Activated T-helper 9 cell treated with anti-CD3 and anti-CD28 coated beads, Interleukin-2, amount 50 U/mL, for 16 hours (primary cell): ENCODE results near the gene PNPLA7.
A peak's percentile ranks its signal among the peaks of the same experiment; 100 is the strongest.

Source experiments
- DNase-seq: peaks from one replicate; pipeline ENCODE4 v3.0.0-alpha.2; 2020; ENCODE audit warnings: low read depth

Gene PNPLA7

GRCh38 chr9:137434498-137435380, 115.5 kb downstream of the PNPLA7 start:
- DNase-seq = no peak

- no peak for DNase-seq
Measured at GRCh38 chr9:137433916-137434431, 116.2 kb downstream of the PNPLA7 start.

DNA sequence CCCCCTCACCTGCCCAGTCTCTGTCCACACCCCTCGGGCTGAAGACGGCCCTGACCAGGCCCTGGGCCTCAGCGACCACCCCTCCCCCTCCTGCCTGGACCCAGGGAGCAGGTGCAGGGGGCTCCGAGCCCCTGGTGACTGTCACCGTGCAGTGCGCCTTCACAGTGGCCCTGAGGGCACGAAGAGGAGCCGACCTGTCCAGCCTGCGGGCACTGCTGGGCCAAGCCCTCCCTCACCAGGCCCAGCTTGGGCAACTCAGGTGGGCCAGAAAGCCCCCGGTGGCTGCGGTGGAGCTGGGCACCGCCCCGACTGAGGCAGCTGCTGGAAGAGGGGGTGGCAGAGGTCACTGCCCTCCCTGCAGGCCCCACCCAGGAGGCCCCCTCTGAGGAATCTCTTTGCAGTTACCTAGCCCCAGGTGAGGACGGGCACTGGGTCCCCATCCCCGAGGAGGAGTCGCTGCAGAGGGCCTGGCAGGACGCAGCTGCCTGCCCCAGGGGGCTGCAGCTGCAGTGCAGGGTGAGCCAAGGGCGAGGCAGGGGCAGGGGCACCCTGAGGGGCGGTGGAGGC, 116.8 kb downstream of the PNPLA7 start:
- DNase-seq = no peak

DNA sequence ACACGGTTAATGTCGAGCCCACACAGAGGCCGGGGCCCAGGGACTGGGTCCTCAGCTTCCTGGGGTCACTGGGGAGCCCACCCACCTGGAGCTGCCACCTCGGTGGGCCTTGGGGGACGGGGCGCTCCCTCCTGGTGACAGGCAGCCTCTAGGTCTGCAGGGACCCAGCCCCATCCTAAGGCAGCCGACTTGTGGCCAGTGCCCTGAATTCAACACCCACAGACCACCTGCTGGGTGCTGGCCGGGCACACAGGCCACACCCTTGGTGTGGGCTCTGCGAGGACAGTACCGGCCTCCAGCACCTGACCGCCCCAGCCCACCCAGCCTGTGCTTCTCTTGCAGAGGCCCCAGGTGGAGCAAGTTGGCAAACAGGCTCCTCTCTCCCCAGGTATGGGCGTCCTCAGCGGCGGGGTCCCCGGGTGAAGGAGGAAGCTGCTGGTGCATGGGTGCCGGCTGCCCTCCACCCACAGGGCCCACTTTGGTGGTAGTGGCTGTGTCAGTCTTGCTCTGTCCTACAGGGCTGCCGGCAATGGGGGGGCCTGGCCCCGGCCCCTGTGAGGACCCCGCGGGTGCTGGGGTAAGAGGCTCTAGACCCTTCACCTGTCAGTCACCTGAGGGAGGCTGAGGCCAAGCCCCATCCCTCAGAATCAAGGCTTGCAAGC, 117.4 kb downstream of the PNPLA7 start:
- no peak for DNase-seq

DNA sequence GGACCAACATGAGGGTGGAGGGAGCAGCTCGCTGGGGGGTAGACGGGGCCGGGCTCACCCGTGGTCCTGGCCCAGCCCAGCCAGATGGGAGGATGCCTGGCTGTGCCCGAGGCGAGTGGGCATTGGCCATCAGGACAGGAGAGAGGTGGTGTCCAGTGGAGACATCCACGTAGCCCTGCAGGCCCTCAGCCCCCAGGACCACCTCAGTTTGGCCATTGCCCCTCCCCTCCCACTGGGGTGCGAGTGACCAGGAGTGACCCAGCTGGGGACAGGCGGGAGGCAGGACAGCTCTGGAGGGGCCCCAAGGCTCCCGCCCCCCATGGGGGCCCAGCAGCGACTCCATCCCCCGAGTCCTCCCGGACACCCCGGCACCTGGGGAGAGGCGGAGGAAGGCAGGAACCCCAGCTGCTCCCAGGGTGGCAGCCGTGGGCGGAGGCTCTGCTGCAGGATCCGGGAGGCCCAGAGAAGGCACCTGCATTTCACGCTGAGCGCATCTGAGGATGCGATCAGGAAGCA, 118.7 kb downstream of the PNPLA7 start:
- no peak for DNase-seq

GRCh38 chr9:137430723-137431415, 119.3 kb downstream of the PNPLA7 start:
- no peak for DNase-seq

DNA sequence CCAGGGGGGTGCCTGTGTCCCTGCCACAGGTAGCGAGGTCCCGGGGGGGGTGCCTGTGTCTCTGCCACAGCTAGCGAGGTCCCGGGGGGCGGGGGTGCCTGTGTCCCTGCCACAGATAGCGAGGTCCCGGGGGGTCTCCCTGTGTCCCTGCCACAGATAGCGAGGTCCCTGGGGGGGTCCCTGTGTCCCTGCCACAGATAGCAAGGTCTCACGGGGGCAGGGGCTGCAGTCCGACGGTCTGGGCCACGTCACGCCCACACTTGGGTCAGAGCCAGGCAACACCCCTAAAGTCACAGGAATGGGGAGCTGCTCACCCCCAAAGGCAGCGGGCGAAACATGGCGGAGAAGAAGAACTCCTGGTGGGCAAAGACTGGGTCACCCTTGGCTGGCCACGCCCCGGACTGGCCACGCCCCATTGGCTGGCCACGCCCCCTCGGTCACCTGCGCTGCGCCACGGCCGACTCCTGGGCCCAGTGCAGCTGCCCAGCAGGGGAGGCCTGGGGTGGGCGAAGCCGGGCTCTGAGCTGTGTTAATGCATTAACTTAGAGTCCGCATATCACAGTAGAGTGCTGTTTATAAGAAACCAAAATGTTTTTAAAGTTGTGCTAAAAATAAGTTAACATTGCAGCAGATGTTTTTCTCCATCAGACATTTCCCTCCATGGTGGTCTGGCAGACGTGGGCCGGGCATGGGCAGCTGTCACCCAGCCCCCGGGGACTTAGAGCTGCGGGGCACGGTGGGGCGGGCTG, 120.1 kb downstream of the PNPLA7 start:
- DNase-seq = no peak

DNA sequence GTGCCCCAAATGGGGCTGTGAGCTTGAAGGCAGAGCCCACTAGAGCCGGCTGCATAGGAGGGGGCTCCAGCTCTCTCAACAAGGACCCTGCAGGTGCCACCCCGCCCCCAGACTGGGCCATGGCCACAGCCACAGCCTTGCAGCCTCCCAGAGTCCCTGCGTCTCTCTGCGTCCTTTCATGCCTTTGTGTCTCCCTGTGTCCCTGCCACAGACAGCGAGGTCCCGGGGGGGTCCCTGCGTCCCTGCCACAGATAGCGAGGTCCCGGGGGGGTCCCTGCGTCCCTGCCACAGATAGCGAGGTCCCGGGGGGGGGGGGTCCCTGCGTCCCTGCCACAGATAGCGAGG, 120.7 kb downstream of the PNPLA7 start:
- no peak for DNase-seq

DNA sequence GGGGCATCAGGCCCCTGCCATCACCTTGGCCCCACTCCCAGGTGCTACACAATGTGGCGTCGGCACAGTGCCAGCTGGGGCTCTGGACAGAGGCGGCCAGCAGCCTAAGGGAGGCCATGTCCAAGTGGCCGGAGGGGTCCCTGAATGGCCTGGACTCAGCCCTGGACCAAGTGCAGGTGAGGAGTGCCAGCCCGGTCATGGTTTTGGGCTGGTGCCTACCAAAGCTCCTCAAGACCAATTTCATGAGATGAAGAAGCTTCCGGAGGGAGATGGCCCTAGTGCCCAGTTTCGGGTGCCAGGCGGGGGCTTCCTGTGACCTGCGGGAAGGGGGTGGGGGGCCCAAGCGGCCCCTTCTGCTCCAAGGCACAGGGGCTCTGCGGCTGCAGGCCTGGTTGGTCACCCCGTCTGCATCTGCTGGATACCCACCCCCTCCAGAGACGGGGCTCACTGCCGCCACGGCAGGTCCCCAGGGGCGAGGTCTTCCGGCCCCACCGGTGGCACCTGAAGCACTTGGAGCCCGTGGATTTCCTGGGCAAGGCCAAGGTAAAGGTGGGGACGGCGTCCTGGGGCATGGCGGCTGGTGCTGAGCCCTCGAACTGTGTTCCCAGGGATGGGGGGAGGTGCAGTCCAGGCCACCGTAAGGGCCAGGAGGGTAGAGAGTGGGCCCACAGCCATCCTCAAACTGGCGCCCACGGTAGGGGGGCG, 121.2 kb downstream of the PNPLA7 start:
- DNase-seq = no peak

DNA sequence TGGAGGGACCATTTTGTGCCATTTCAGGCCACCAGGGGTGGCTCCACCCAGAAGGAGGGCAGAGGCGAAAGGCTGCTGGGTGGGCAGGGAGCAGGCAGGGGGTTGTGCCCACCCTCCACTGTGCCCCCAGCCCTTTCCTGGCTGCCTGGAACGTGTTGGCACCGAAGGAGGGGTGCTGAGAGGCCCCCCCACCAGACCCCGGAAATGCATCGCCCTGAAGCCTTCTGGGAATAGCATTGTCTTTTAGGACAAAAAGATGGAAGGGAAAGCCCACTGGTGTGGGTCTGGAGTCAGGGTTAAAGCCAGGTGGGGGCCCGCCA, 121.9 kb downstream of the PNPLA7 start:
- no peak for DNase-seq

- DNase-seq = no peak
Measured at GRCh38 chr9:137427454-137428310, 122.5 kb downstream of the PNPLA7 start.

DNA sequence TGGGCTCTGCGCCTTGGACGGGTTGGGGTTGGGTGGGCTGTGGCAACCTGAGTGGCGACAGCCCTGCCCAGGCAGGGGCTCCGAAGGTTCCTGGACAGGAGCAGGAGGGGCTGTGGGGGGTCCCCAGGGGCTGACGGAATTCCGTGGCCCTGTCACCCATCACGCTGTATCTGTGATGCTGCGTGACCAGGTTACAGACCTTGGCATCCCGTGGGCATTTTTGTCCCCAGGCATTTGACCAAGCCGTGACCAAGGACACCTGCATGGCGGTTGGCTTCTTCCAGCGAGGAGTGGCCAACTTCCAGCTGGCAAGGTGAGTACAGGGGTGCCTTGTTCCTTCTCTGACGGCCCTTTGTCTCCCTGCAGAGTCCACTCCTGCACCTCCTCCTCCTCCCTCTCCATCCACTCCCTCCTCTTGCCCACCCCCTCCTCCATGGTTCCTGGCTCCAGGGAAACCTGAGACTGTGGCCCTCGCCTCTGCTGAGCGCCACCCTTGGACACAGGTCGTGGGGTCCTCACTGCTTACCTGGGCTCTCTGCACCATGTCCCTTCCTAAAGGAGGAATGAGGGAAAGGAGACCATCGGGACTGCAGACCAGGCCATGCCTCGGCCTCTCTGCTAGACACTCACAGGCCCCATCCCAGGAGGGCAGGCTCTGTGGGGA, 124.1 kb downstream of the PNPLA7 start:
- no peak for DNase-seq

DNA sequence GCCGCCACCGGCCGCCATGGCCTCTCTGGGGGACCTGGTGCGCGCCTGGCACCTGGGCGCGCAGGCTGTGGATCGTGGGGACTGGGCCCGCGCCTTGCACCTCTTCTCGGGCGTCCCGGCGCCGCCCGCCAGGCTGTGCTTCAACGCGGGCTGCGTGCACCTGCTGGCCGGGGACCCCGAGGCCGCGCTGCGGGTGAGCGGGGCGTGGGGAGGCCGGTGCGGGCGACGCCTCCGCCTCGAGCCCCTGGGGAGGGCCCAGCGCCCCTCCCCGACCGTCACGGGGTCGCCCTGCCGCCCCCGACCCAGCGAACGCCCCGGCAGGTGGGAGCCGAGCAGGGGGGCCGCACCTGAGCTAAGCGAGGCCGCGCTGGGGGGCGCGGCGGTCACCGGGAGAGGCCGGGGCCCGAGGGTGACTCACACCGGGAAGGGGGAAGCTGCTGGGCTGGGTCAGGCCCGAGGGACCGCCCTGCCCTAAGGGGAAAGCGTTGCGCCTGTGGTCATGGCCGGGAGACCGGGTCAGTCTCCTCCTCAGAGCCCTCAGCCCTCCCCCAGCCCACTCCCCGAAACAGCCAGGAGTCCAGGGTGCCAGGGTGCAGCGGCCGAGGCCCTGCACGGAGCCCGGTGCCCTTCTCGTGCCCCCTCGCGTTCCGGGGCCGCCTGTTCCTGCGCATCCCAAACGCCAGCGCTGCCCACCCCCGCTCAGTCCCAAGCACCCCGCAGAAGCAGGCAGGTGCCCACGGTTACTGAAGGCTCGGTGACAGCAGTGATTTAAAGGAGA, 126.5 kb downstream of the PNPLA7 start:
- no peak for DNase-seq

DNA sequence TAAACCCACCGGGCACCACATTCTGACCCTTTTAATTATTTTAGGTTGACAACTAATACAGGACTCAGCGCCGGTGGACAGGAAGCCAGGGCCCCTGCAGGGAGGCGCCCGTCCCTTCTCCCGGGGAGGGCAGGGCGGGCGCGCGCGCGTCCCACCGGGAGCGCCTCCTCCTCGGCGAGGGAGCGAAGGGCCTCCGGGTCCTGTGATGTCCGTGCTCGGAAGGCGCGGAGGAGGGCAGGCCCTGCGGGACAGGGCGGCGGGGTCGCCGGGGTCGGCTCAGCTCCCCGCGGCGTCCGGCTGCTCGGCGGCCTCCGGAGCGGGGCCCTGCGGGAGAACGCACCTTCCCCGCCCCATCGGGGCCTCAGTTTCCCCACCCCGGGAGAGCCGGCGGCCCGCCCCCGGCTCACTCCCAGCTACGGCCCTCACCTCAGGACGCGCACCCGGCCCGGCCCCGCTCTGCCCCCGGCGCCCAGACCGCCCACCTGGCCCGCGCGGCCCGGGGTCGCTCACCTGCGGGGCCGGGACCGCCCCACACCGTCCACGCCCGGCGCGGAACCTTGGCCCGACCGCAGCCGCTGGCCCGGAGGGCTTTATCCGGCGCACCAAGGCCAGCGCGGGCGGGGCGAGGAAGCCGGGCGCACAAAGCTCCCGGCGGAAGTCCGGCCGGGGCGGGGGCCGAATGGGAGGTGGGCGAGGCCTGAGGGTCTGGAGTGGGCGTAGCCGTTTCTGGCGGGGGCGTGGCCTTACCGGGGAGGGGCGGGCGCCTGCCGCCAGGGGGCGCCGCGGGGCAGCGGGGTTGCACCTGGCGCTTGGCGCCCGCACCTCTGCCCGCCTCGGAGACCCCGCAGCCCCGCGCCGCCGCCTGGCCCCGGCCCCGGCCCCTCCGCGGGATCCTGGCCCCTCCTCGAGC, 127.3 kb downstream of the PNPLA7 start, which contains the start of the genes EXD3 and NOXA1:
TSS of gene EXD3 (minus strand) at position 559 of the 910 bp plus-strand sequence. CDS start 27,805 bp downstream, outside the sequence.
TSS of gene NOXA1 (plus strand) at position 790 of the 910 bp plus-strand sequence. CDS start 137 bp downstream, outside the sequence.
- DNase-seq = peak; percentile 91

- DNase-seq = no peak
Measured at GRCh38 chr9:137421838-137422603, 128.2 kb downstream of the PNPLA7 start.
